Cardiac muscle cell (in vitro differentiated cells and primary cell): ENCODE results near the gene TMEM151B. TPM values are rescaled to one million over a fixed set of nuclear protein-coding genes. Genes with fewer than 3 reads are reported as not detected.

Experiments used
- DNase-seq, 2 donors: peaks; one replicate each; pipeline versions ENCODE4 v3.0.0 to v3.0.0-alpha.2; 2010 to 2017; ENCODE audit warnings: low read depth in 1 of 2, low spot score in 1 of 2
- H3K27ac ChIP-seq: fragments of 200-600 bp; sonication (generic); 2 replicates; pipeline ENCODE4 v1.5.1; 2016
- H3K27me3 ChIP-seq: fragments of 200-600 bp; sonication (generic); 2 replicates; pipeline ENCODE4 v1.6.0; 2016; ENCODE audit warnings: control low read depth
- H3K36me3 ChIP-seq: fragments of 200-600 bp; sonication (generic); 2 replicates; pipeline ENCODE4 v1.5.1; 2016; ENCODE audit warnings: control low read depth
- H3K4me1 ChIP-seq: fragments of 200-600 bp; sonication (generic); 2 replicates; pipeline ENCODE4 v1.8.1; 2017; ENCODE audit warnings: low read depth, mild to moderate bottlenecking, mixed run types
- H3K4me3 ChIP-seq: fragments of 200-600 bp; sonication (generic); 2 replicates; pipeline ENCODE4 v1.5.1; 2016; ENCODE audit warnings: mild to moderate bottlenecking
- H3K9me3 ChIP-seq: fragments of 200-600 bp; sonication (generic); 2 replicates; pipeline ENCODE4 v1.5.1; 2017; ENCODE audit warnings: low read depth, mild to moderate bottlenecking, control low read depth
- polyA plus RNA-seq: library from polyadenylated mRNA; unstranded; fragments of >200 nt; fragmentation: Nextera tagmentation; extraction: Ambion mirVana; gene quantifications from 2 replicates; pipeline ENCODE4 v1.2.1, GENCODE V29; 2016
- total RNA-seq: library from RNA; depleted of rRNA; stranded (reverse); fragments of >200 nt; gene quantifications from 2 replicates; pipeline ENCODE4 v1.2.3, GENCODE V29; 2016
- TF ChIP-seq, protein P1 (sequence below): IDR thresholded peaks from 2 replicates; pipeline ENCODE4 v1.5.1; 2012; ENCODE audit warnings: low read depth, mild to moderate bottlenecking, low read length

Gene TMEM151B
- total RNA-seq: 0.21 and 0.39 TPM in 2 replicates
- 0.29 and 0.77 TPM in 2 replicates for polyA plus RNA-seq

DNA sequence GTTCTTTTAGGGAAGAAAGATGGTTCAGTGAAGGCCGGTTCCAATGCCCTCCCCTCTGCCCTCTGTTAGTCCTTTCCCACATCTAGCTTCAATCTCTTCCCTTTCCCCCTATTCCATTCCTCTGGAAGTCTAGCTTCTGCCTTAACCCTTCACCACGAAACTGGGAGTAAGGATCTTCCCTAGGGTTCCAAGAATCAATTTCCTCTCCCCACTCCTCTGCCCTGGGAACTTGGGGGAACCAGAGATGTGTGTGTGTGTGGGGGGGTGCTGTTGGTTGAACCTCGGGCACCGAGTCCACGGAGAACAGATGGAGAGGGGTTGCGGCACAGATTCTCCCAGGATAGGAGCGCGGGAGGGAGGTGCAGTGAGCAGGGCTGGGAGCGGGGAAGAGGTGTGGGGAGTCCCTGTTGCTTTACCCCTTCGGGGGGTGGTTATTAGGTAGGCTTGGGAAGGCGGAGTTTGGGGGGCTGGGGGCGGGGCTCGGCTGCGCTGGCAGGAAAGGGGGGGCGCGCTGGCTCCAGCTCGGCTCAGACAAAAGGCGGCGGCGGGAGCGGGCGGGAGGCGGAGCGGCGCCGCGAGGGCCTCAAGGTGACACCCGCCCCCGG lies at the start of gene TMEM151B:
Gene TMEM151B, plus strand, starts transcription at position 530 of the 605 bp plus-strand sequence. CDS start 293 bp downstream, outside the sequence.
- DNase-seq: no peak
- Histone ChIP-seq H3K27me3 (peaks cover 26% of the 10 kb centered on the region), H3K4me1 (peaks cover 3% of the 10 kb centered on the region), H3K36me3 (no peaks in the 10 kb centered on the region), H3K4me3 (peak within 1 kb of the TSS; percentile 52), H3K9me3 (no peaks in the 10 kb centered on the region), H3K27ac (no peak within 1 kb of the TSS)
- TF ChIP-seq, protein P1, sequence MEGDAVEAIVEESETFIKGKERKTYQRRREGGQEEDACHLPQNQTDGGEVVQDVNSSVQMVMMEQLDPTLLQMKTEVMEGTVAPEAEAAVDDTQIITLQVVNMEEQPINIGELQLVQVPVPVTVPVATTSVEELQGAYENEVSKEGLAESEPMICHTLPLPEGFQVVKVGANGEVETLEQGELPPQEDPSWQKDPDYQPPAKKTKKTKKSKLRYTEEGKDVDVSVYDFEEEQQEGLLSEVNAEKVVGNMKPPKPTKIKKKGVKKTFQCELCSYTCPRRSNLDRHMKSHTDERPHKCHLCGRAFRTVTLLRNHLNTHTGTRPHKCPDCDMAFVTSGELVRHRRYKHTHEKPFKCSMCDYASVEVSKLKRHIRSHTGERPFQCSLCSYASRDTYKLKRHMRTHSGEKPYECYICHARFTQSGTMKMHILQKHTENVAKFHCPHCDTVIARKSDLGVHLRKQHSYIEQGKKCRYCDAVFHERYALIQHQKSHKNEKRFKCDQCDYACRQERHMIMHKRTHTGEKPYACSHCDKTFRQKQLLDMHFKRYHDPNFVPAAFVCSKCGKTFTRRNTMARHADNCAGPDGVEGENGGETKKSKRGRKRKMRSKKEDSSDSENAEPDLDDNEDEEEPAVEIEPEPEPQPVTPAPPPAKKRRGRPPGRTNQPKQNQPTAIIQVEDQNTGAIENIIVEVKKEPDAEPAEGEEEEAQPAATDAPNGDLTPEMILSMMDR: no peak

DNA sequence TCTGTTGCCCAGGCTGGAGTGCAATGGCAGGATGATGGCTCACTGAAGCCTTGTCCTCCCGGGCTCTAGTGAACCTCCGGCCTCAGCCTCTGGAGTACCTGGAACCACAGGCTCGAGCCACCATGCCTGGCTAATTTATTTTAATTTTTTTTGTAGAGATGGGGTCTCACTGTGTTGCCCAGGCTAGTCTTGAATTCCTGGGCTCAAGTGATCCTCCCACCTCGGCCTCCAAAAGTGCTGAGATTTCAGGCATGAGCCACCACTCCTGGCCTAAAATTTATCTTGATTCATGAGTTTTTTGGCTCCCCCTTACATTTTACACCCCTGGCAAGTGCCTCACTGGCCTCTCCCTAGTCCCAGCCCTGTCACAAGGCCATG lies 49.3 kb upstream of the TMEM151B start:
- TF ChIP-seq, protein P1: no peak
- H3K27ac ChIP-seq: peak overlapping the region; percentile 64
- no peaks in the 10 kb centered on the region for H3K27me3 ChIP-seq
- H3K36me3 ChIP-seq: no peaks in the 10 kb centered on the region
- no peak for DNase-seq
- no peaks in the 10 kb centered on the region for H3K9me3 ChIP-seq
- peaks cover 24% of the 10 kb centered on the region for H3K4me1 ChIP-seq
- no peak overlapping the region for H3K4me3 ChIP-seq

DNA sequence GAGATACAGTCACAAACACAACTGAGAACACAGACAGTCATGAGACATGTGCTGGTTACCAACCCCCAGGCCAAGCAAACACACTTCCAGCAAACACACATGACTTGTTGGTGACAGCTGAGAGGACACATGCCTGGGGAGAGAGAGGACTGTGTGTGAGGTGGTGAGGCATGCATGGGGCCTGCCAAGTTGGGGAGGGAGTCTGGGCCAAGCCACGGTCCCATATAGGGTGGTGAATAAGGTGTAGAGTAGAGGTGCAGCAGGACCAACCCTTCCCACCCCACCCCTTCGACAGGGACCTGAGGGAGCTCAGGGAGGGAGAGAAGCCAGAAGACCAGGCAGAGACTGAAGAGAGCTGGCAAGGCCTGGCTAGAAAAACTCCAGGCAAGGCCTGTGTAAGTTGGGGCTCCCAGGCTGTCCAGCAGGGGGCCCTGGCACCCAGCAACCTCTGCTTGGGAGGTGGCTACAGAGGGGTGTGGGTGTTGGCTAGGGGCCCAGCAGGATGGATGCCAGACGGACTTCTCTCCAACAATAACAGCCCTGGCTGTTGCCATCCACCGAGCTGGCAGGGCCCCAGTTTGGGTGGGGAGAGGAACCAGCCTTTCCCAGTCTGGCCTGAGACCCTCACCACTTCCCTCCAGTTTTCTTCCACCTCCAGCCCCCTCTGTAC lies 48.8 kb upstream of the TMEM151B start:
- H3K27me3 ChIP-seq: no peaks in the 10 kb centered on the region
- TF ChIP-seq, protein P1: peak; percentile 83
- peaks cover 29% of the 10 kb centered on the region for H3K4me1 ChIP-seq
- peak; percentile 82 to 88 for DNase-seq
- no peaks in the 10 kb centered on the region for H3K36me3 ChIP-seq
- no peaks in the 10 kb centered on the region for H3K9me3 ChIP-seq
- H3K27ac ChIP-seq: peak overlapping the region; percentile 64
- H3K4me3 ChIP-seq: no peak overlapping the region

DNA sequence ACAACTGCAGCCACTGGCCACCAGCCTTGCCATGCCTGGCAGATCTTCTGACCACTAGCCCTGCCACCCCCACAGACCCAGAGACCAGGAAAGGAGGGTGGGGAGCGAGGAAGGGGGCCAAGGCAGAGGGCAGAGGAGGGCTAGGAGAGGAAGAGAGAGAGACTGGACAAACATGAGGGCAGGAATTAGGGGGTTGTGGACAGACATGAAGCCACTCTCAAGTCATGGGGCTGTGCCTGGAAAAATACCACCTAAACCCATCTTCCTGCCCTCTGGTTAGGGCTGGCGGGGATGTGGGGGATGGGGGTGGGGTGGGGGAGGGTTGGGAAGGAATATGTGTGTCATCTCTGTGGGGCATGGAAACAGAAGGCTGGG lies 48.3 kb upstream of the TMEM151B start:
- Histone ChIP-seq H3K9me3 (no peaks in the 10 kb centered on the region), H3K4me1 (peaks cover 30% of the 10 kb centered on the region), H3K36me3 (no peaks in the 10 kb centered on the region), H3K27ac (peak overlapping the region; percentile 64), H3K27me3 (no peaks in the 10 kb centered on the region), H3K4me3 (no peak overlapping the region)
- DNase-seq: no peak
- TF ChIP-seq, protein P1: no peak

DNA sequence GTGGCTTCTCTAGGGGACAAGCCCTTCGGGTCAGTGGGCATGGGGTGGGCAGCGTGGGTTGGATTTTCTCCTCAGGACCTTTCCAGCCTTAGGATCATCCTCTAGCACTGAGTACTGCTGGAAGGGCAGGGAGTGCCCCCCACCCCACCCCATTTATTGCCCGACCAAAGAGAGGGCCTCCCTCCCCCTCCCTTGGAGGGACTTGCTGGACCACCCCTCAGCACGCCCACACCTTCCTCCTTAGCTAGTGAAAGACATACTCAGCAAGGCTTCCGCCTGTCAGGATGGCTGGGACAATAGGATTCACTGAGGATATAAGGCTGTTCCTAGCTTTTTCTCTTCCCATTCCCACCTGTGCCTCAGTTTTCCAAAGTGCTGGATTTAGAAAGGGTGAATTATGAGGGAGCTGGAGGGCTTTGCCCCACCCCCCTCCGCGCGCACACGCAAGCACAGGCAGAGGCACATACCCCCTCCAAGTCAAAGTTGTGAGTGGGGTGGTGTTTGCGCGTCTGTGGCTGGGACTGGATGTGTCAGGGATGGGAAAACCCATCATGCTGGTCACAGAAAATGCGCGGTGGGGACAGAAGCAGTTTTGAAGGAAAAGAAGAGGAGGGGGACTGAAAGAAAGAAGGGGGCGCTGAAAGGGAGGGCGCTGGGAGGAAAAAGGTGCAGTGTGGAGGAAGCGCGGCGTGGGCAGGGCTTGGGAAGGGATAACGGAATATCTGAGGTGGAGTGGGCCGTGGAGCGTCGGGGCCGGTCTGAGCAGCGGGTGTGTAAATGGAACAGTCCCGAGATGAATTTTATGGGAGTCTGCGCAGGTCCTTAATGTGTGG lies 47.5 kb upstream of the TMEM151B start:
- TF ChIP-seq, protein P1: no peak
- H3K36me3 ChIP-seq: no peaks in the 10 kb centered on the region
- DNase-seq: no peak
- no peaks in the 10 kb centered on the region for H3K9me3 ChIP-seq
- H3K4me1 ChIP-seq: peaks cover 30% of the 10 kb centered on the region
- H3K27me3 ChIP-seq: no peaks in the 10 kb centered on the region
- peak overlapping the region; percentile 47 for H3K4me3 ChIP-seq
- H3K27ac ChIP-seq: no peak overlapping the region
